HG03521 (cell line): ENCODE results near the gene EYS.
"Not testable (repeated sequence)": the region's sequence is repeated elsewhere in the genome, so short reads cannot be mapped to it uniquely, and the experiment has no call there.

ENCODE experiments used
- ATAC-seq: cut with Tn5 transposase; IDR thresholded peaks from one replicate; pipeline ENCODE4 v1.9.1; 2021; ENCODE audit warnings: mild to moderate bottlenecking, moderate library complexity; ENCODE audit not compliant: unreplicated experiment

Gene EYS

DNA sequence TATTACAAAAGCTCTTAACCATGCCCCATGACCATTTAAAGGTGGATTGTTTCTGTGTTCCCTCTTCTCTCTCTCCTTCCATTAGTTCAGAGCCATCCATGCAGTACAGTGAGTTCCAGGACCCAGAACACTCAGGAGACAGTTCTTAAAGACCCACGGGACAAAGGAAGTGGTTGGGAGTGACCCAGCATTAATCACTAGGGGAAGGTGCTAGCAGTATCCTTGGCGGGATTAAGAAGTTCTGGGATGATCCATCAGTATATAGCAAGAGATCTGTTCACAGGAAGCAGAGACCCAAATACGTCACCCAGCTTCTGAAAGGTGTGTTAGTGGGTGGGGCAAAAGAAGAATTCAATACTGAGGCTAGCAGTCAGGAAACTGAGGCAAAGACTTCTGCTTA, 1917.3 kb downstream of the EYS start:
- ATAC-seq = no peak

DNA sequence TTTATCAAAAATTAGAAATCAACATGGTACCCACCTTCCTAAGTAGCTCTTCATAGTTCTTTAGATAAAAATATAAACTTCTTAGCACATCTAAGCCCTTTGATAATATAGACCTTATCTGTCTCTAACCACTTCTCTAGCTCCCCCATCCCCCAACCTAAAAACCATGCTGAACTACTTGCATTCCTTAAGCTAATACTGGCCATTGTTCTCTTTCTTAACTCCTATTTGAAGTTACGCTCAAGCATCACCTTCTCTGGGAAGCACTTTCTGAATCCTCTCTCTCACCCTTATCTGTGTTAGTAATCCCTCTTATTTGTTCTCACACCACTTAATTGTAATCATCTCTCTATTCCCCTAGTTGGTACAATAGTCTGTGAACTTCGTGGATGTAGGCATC, 1918.5 kb downstream of the EYS start:
- no peak for ATAC-seq

DNA sequence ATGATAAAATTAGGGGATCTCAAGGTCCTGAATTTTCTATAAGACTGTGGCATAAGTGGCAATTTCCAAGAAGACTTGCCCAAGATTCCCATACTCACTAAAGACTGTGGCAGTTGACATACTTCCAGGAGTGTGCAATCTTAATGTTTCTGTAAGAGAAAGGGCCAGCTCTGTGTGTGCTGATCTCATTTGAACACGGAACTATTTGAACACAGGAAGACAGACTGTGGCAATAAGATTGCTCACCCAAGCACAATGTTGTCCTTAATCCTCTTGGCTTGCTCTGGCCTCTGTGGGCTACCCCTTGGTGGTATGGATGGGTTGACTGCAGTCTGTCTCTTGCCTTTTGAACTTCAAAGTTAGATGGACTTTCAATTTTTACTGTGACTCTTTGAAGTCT, 1920.0 kb downstream of the EYS start:
- no peak for ATAC-seq

DNA sequence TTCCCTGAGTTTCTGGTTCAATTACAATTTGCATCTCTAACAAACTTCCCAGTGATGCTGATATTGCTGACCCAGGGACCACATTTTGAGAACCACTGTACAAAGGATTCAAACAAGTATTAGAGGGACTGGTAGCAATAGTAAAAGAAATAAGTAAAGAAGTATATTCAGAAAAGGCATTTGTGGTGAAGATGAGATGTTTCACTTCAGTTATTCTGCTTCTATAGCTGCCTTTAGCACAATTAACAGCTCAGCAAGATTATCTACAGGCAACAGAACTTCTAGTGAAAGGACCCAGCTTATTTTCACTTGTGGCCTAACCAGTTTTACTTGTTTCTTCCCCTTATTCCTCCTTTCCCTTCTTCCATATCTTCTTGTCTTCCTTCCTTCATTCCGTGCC, 1922.0 kb downstream of the EYS start:
- ATAC-seq = no peak

DNA sequence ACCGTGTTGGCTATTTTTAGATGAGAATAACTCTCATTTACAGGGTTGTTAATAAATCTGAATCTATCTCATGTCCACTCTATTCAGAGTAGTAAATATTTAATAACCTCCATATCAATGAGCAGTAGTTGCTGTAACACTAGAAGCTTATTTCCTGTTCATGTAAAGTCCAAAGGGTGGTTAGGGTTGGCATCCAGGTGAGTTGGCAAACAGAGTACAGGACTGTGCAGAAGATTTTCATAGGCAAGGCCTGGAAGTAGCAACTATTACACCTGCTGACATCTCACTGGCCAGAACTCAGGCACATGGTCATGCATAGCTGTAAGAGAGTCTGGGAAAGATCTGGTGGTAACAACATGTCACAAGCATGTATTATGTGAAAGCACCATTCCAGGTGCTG, 1923.9 kb downstream of the EYS start:
- no peak for ATAC-seq

DNA sequence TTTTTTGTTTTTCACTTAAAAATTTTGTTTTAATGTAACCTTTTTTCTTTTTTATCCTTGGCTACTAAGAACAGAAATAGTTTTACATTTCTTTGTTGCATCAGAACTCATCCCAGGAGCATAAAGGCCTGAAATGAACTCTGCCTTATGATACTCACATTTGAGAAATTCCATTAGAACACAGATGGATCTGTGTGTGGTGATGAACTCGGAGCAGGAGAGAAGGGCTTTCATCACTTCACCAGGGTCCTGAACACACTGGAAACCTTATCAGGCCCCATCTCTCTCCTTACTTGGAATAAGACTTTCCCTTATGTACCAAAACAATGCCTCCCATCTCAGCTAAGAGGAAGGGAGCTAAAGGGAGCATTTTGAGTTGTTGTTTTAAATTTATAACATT, 1932.1 kb downstream of the EYS start:
- no peak for ATAC-seq

DNA sequence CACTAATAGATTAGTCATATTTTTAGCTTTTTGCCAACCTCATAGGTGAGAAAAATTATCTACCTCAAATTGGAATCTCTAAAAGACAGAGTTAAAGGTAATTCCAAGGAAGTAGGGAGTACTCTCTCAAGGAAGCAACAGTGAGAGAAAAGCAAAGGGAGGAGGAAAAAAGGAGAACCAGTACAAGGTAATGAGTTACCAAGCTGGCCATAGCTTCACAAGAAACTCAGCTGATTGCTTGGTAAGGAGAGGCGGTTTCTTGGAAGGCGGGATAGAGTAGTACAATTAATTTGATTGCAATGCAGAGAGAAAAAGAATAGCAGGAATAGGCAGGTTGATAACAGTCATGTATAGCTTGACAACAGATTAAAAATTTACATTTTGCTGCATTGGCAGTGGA, 1933.8 kb downstream of the EYS start:
- no peak for ATAC-seq

DNA sequence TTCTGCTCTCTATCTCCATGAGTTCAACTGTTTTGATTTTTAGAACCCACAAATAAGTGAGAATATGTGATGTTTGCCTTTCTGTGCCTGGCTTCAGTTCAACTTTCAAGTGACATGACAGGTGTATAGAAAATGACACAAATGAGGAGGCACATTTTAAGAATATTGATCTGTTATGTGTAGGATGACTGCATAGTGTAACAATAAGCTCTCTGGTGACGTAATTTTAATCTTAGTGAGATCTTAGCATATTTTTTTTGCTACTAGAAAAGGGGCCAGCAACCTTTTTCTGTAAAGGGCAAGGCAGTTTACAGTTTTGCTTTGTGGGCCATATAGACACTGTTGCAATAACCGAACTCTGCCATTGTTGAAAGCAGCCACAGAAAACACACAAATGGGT, 1941.2 kb downstream of the EYS start:
- no peak for ATAC-seq

DNA sequence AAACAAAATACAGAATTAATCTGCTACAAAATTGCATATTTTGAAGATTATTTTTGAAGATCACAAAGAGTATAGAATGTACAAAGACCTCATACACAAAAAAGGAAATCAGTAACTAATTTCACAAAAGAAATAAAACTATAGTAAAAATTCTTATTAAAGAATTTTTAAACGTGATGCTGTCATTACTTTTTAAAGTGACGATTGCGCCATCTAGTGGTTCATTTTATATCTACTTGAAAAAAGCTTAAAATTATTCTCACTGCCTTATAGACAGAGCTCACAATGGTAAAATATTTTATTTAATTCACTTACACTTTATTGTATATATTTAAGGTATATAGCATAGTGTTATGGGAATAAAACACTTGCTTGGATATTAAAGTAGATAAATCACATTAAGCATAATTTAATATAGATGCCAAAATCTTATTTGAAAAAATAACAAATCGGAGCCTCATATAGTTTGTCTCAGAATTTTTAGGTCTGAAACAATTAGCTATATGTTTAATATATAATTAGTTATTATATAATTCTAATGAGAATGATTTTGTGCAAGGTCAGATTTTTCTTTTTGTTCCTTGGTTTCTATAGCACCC, 1942.6 kb downstream of the EYS start:
- ATAC-seq = no peak

DNA sequence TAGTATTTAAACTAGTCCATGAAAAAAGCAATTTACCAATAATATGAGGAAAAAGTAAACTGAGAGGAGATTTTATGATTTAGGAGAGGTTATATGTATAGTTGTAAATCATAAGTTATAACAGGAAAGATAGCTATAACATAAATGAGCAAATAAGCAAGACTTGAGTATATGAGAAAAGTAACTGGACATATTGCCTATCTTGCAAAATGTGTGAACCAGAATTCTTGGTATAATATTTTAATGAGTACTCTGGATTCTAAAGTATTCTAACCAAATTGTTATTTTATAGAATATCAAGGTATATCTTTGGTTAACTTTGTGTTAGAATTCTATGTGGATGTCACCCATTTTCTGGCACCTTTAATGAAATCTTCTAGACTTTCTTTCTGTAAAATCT, 1946.8 kb downstream of the EYS start:
- no peak for ATAC-seq

DNA sequence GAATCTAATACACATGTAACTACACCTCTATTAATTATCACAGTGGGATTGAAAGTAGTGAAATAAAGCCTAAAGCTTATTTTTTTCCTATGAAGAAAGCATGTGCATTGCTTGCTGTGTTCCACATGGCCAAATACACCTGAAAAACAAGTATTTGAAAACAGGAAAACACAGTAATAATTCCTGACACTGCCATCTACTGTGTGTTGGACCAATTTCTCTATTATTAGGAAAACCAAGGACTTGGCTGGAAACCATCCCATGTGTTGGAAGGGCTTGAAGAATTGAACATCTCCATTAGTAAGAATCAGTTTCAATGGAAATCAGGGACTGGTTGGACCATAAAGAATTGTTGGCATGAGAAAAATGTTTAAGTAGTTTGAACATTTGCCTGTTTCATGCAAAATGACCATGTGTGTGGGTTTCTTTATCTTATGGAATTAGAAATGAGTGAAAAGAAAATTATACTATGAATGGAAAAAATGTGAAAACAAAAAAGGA, 1947.4 kb downstream of the EYS start:
- ATAC-seq = no peak

DNA sequence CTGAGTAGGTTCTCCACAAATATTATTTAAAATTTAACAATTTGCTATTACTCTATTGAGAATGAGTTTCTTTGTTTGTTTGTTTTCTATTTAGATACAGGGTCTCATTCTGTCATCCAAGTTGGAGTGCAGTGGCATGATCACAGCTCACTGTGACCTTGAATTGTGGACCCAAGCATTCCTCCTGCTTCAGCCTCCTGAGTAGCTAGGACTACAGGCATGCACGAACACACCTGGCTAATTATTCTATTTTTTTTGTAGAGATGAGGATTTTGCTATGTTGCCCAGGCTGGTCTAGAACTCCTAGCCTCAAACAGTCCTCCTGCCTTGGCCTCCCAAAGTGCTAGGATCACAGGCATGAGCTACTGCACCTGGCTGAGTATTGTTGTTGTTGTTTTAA, 1949.2 kb downstream of the EYS start:
- ATAC-seq = no peak

DNA sequence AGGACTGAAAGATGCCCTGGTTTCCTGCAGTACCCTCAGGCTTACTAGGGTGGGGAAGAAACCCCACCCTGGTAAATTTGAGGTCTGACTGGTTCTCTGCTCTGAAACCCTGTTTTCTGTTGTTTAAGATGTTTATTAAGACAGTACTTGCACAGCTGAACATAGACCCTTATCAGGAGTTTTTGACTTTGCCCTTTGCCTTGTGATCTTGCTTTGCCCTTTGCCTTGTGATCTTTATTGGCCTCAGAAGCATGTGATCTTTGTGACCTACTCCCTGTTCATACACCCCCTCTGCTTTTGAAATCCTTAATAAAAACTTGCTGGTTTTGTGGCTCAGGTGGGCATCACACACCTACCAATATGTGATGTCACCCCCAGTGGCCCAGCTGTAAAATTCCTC, 1949.8 kb downstream of the EYS start:
- ATAC-seq = not testable (repeated sequence)

DNA sequence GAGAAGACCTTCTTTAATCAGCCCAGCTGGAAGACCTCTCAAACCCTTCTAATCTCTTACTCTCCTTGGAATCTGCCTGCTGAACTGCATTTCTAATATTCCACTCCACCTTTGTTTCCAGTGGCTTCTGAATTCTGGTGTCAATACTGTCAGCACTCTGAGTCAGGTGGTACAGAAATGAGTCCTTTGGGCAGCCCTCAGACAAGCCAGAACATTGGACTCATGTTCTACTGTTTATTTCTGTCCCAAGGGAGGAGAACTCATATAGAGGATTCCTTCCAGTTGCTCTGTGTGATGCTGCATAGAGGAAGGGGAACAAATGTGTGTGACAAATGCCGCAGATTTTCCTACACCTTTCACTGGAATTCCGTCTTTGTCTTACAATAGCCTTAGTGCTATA, 1956.6 kb downstream of the EYS start:
- no peak for ATAC-seq

DNA sequence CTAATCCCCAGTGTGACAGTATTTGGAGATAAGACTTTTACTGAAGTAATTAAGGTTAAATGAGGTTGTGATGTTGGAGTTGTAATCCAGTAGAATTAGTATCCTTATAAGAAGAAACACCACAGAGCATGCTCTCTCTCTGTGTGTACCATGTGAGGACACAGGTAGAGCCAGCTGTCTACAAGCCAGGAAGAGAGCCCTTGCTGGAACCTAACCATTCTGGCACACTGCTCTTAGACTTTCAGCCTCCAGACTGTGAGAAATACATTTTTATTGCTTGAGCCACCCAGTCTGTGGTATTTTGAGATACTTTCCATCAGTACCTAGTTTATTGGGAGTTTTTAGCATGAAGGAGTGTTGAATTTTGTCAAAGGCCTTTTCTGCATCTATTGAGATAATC, 1961.2 kb downstream of the EYS start:
- ATAC-seq = no peak

DNA sequence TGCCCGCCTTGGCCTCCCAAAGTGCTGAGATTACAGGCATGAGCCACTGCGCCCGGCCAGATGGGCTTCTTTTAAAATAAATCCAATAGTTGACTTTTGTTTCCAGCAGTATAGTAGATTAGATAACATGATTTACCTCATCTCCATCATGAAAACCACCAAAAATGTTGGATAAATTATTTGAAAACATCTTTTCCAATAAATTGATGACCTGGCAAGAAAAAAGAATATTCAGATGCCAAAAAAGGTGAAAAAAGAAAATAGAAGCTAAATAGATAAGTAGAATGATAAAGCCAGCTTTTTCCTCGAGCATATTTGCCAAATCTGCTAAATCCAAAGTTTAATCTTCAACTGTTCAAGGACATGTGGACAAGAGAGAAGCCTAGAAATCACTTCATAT, 1962.2 kb downstream of the EYS start:
- no peak for ATAC-seq

DNA sequence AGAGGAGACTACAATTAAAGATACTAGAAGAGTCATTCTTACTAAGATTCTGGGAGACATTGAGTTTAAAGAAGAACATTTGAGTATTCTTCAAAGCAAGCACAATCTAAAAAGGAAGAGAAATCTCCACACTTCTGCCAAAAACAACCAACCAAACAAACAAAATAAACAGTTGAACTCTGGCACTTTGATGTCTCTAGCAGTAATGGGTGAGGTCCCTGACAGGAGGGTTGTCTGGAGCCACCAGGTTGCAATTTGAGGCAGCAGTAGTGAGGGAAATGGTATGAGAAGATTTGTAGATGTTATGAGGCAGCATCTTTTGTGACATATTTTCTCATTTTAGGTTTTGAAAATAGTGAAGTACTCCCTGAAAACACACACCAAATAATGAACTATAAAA, 1963.3 kb downstream of the EYS start:
- ATAC-seq = no peak

DNA sequence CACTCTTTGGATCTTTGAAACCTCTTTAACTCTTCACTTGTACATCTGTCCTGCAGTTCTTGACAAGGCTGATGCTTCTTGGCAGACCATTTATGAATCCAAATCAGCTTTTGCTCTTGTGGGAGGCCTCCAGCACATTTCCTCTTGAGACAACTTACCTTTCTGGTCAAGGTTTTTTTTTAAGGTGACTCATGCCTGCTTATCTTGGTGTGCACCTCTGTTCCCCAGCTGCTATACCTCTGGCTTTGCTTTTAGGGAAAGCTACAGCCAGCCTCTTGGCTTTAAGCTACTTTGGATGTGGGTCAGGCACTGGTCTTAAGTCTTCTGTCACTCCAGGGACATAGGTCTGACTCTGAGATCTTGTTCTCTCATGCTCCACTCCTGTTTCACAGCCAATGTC, 1965.0 kb downstream of the EYS start:
- ATAC-seq = no peak

DNA sequence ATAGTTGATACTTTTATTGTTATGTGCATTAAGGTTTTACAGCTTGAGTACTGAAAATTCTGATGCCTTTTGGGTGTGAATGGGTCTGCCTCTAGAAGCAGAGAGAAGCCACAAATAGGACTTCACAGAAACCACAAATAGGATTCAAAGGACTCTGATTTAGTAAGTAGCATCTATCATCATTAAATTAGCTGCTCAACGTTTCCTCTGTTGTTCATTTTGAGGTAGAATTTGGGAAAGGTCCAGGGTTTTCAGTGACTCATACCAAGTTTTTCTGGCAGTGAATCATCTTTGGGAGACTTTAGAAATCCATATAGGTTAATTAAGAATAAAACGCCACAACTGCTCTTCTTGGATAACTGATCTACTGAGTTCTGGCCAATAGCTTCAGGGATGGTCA, 1966.3 kb downstream of the EYS start:
- no peak for ATAC-seq

DNA sequence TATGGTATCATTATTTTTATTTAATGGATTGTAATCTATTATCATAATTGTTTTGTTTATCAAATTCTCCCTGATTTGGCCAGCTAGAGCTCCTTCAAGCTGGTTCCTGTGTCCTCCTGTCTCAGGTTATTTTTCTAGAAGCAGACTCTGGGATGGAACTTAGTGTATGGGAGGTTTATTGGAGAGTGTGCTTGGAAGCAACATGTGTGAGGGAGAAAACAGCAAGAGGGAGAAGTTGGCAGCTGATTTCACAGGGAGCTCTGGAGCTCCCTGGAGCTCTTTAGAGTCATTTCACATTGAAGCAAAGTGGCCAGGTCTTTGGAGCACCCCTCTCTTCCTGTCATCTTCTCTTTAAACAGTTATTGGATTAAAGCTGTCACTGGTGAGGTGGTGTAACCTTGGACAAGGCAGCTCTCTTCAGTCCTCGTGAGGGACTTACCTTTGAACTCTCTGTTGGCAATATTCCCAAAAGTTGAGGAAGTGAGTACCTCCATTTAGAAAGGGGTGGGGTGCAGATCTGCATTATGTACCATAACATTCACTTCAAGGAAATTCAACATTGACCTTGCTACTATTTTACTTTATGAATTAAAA, 1967.8 kb downstream of the EYS start:
- ATAC-seq = no peak

DNA sequence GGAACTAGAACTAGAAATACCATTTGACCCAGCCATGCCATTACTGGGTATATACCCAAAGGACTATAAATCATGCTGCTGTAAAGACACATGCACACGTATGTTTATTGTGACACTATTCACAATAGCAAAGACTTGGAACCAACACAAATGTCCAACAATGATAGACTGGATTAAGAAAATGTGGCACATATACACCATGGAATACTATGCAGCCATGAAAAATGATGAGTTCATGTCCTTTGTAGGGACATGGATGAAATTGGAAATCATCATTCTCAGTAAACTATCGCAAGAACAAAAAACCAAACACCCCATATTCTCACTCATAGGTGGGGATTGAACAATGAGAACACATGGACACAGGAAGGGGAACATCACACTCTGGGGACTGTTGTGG, 1968.8 kb downstream of the EYS start:
- ATAC-seq = not testable (repeated sequence)

DNA sequence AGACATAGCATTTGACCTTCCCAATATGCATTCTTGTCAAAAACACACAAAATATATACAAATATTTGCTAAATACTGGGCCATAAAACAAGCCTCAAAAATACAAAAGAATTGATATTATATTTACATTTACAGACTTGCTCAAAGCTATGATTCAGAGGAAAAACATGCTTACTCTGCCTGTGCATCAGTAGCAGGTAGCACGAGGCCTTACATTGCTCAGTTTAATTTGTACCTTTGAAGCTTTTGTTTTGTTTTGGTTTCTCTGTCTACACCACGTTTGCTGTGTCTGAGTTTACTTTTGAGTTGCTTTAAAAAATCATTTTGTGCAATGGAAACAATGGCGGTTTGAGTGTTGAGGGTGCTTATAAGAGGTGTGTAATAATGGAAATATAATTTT, 1972.1 kb downstream of the EYS start:
- no peak for ATAC-seq

DNA sequence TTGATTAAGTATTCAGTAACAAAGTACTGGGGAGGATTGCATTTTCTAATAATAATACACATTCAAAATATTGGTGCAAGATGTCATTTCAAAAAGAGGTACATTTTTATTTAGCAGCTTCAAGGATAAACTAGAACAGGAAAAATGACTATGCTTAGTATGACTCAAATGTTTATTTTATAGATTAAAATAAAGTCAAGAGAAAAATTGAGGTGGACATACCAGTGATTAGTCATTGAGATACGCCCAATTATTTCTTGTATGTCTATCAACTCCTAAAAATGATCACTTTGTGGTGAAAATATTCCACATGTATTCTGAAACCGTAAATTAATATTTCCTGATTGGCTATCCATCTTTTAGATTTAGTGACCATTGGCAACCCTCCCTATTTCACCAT, 1974.7 kb downstream of the EYS start:
- no peak for ATAC-seq
